SK-N-SH treated with all-trans-retinoic acid at 6 μM for 48 hours (cell line): Measurements from ENCODE around the gene GOLGA1.

Experiments used
- ATAC-seq: fragments of 200-7000 bp; cut with Tn5 transposase; 3 replicates; pipeline ENCODE4 v1.9.1; 2020; ENCODE audit warnings: mild to moderate bottlenecking, moderate library complexity
- BACH2 ChIP-seq: fragments of 250-450 bp; sonication (Bioruptor Pico); IDR thresholded peaks from 2 replicates; pipeline ENCODE4 v1.9.0; 2021; ENCODE audit warnings: mild to moderate bottlenecking, borderline replicate concordance
- CREB5 ChIP-seq: fragments of 250-450 bp; sonication (Bioruptor Pico); IDR thresholded peaks from 2 replicates; pipeline ENCODE4 v1.5.1; 2020; ENCODE audit warnings: low read depth, mild to moderate bottlenecking, moderate library complexity
- CSDC2 ChIP-seq: fragments of 250-450 bp; sonication (Bioruptor Pico); IDR thresholded peaks from 2 replicates; pipeline ENCODE4 v1.5.0; 2020; ENCODE audit warnings: mild to moderate bottlenecking, moderate library complexity
- CSRNP3 ChIP-seq: fragments of 250-450 bp; sonication (Bioruptor Pico); IDR thresholded peaks from 2 replicates; pipeline ENCODE4 v1.5.1; 2021; ENCODE audit warnings: mild to moderate bottlenecking, moderate library complexity
- ESRRG ChIP-seq: fragments of 250-450 bp; sonication (Bioruptor Pico); IDR thresholded peaks from 2 replicates; pipeline ENCODE4 v1.6.1; 2021; ENCODE audit warnings: mild to moderate bottlenecking
- ISL1 ChIP-seq: fragments of 250-450 bp; sonication (Bioruptor Pico); IDR thresholded peaks from 2 replicates; pipeline ENCODE4 v2.1.2; 2022; ENCODE audit warnings: mild to moderate bottlenecking, moderate library complexity
- PATZ1 ChIP-seq: fragments of 250-450 bp; sonication (Bioruptor Pico); IDR thresholded peaks from 2 replicates; pipeline ENCODE4 v1.8.0; 2020; ENCODE audit warnings: mild to moderate bottlenecking, moderate library complexity, borderline replicate concordance
- POU6F1 ChIP-seq: fragments of 250-450 bp; sonication (Bioruptor Pico); IDR thresholded peaks from 2 replicates; pipeline ENCODE4 v1.8.0; 2021; ENCODE audit warnings: low read depth, mild to moderate bottlenecking, moderate library complexity, borderline replicate concordance
- PPARA ChIP-seq: fragments of 250-450 bp; sonication (Bioruptor Pico); IDR thresholded peaks from 2 replicates; pipeline ENCODE4 v1.5.0; 2020; ENCODE audit warnings: mild to moderate bottlenecking, borderline replicate concordance
- RARB ChIP-seq: fragments of 250-450 bp; sonication (Bioruptor Pico); IDR thresholded peaks from 2 replicates; pipeline ENCODE4 v1.8.0; 2021; ENCODE audit warnings: mild to moderate bottlenecking, moderate library complexity
- SNAI2 ChIP-seq: fragments of 250-450 bp; sonication (Bioruptor Pico); IDR thresholded peaks from 2 replicates; pipeline ENCODE4 v1.5.0; 2020; ENCODE audit warnings: mild to moderate bottlenecking, moderate library complexity
- TCF4 ChIP-seq: fragments of 250-450 bp; sonication (Bioruptor Pico); IDR thresholded peaks from 2 replicates; pipeline ENCODE4 v1.8.0; 2021; ENCODE audit warnings: mild to moderate bottlenecking, moderate library complexity, borderline replicate concordance
- TOX ChIP-seq: fragments of 250-450 bp; sonication (Bioruptor Pico); IDR thresholded peaks from 2 replicates; pipeline ENCODE4 v1.8.0; 2021; ENCODE audit warnings: mild to moderate bottlenecking, moderate library complexity, borderline replicate concordance
- TSHZ2 ChIP-seq: fragments of 250-450 bp; sonication (Bioruptor Pico); IDR thresholded peaks from 2 replicates; pipeline ENCODE4 v1.5.0; 2020; ENCODE audit warnings: mild to moderate bottlenecking, moderate library complexity
- ZC3H10 ChIP-seq: fragments of 250-450 bp; sonication (Bioruptor Pico); IDR thresholded peaks from 2 replicates; pipeline ENCODE4 v1.5.1; 2021; ENCODE audit warnings: mild to moderate bottlenecking, moderate library complexity
- ZFP3 ChIP-seq: fragments of 250-450 bp; sonication (Bioruptor Pico); IDR thresholded peaks from 2 replicates; pipeline ENCODE4 v1.5.0; 2020; ENCODE audit warnings: mild to moderate bottlenecking, moderate library complexity
- ZFP30 ChIP-seq: fragments of 450-650 bp; formaldehyde crosslinking; IDR thresholded peaks from 2 replicates; pipeline ENCODE4 v1.5.0; 2022; ENCODE audit warnings: mild to moderate bottlenecking, moderate library complexity
- ZNF565 ChIP-seq: fragments of 450-650 bp; formaldehyde crosslinking; conservative IDR thresholded peaks from 2 replicates; pipeline ENCODE4 v1.5.0; 2020; ENCODE audit warnings: low read depth, mild to moderate bottlenecking, moderate library complexity
- ZNF70 ChIP-seq: fragments of 450-650 bp; formaldehyde crosslinking; IDR thresholded peaks from 2 replicates; pipeline ENCODE4 v1.5.0; 2020; ENCODE audit warnings: mild to moderate bottlenecking, moderate library complexity
- ZNF8 ChIP-seq: fragments of 450-650 bp; formaldehyde crosslinking; IDR thresholded peaks from 2 replicates; pipeline ENCODE4 v1.5.0; 2020; ENCODE audit warnings: mild to moderate bottlenecking, moderate library complexity

The GOLGA1 gene

GRCh38 chr9:124852121-124852828 is 88.6 kb downstream of the GOLGA1 start:
- no peak for ATAC-seq
- no peak for TF ChIP-seq SNAI2
- TF ChIP-seq POU6F1 = no peak
- TF ChIP-seq ZNF565 (CRISPR knock-in tag) = no peak
- no peak for TF ChIP-seq ZNF8 (CRISPR knock-in tag)
- no peak for TF ChIP-seq ZNF70 (CRISPR knock-in tag)
- no peak for TF ChIP-seq CSDC2 (CRISPR knock-in tag)
- no peak for TF ChIP-seq PPARA (CRISPR knock-in tag)
- TF ChIP-seq CSRNP3 (CRISPR knock-in tag) = no peak
- TF ChIP-seq ZFP30 (CRISPR knock-in tag) = no peak
- TF ChIP-seq BACH2 (CRISPR knock-in tag) = no peak
- TF ChIP-seq ZFP3 = no peak
- TF ChIP-seq PATZ1 (CRISPR knock-in tag) = no peak
- TF ChIP-seq ISL1 (CRISPR knock-in tag) = no peak

GRCh38 chr9:124849801-124850200 is 91.1 kb downstream of the GOLGA1 start:
- TF ChIP-seq ESRRG = no peak
- TF ChIP-seq ZNF8 (CRISPR knock-in tag) = no peak
- TF ChIP-seq TSHZ2 = no peak
- no peak for TF ChIP-seq RARB (CRISPR knock-in tag)
- TF ChIP-seq ZC3H10 (CRISPR knock-in tag) = no peak
- no peak for TF ChIP-seq BACH2 (CRISPR knock-in tag)
- TF ChIP-seq POU6F1 = no peak
- TF ChIP-seq ZNF70 (CRISPR knock-in tag) = no peak
- TF ChIP-seq TOX (CRISPR knock-in tag) = no peak
- no peak for TF ChIP-seq TCF4 (CRISPR knock-in tag)
- TF ChIP-seq SNAI2 = no peak
- no peak for TF ChIP-seq ISL1 (CRISPR knock-in tag)
- TF ChIP-seq CREB5 (CRISPR knock-in tag) = no peak
- TF ChIP-seq CSDC2 (CRISPR knock-in tag) = no peak
- TF ChIP-seq ZFP3 = no peak
- TF ChIP-seq PPARA (CRISPR knock-in tag) = no peak
- no peak for TF ChIP-seq ZFP30 (CRISPR knock-in tag)
- ATAC-seq = no peak
